Measurements from ENCODE around the gene ICA1. TPM values are rescaled to one million over a fixed set of nuclear protein-coding genes. Genes with fewer than 3 reads are reported as not detected.

The ICA1 gene
- total and polyA plus RNA-seq, 7 donors: 1.6 to 4.1 (median 2.3) TPM

DNA sequence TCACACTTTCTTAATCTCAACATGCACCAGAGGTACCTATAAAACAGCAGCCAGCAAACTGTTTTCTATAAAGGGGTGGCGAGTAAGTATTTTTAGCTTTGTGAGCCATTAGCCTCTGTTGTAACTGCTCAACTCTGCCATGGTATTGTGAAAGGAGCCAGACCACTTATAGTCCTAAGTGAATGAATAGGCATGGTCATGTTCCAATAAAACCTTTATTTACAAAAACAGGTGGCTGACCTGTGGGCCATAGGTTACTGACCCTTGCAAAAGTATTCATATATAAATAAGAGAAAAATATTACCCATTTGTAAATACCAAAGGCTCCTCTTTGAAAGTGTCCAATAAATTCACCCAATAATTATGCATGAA, 50.3 kb downstream of the ICA1 start:
- Histone ChIP-seq H3K4me3 (no peak overlapping the region), H3K36me3 (ENCODE audit: insufficient read depth in 1 of 2, low read depth in 1 of 2) (no peaks in the 10 kb centered on the region), H3K27me3 (ENCODE audit: insufficient read depth in 3 of 3, low read length in 2 of 3) (no peaks in the 10 kb centered on the region), H3K27ac (peak overlapping the region; percentile 58), H3K9me3 (no peaks in the 10 kb centered on the region), H3K4me1 (peaks cover 14% of the 10 kb centered on the region)
- intact Hi-C loops (cut with DNase I): loop anchor here (10.0 kb wide), 4 partner anchors 237 to 787 kb away; partner anchors contain the start of gene MIOS (in 1 of the 2)
- DNase-seq (no peak), ATAC-seq (peak; percentile 94 to 98 (median 96))
- TF ChIP-seq, protein P1, sequence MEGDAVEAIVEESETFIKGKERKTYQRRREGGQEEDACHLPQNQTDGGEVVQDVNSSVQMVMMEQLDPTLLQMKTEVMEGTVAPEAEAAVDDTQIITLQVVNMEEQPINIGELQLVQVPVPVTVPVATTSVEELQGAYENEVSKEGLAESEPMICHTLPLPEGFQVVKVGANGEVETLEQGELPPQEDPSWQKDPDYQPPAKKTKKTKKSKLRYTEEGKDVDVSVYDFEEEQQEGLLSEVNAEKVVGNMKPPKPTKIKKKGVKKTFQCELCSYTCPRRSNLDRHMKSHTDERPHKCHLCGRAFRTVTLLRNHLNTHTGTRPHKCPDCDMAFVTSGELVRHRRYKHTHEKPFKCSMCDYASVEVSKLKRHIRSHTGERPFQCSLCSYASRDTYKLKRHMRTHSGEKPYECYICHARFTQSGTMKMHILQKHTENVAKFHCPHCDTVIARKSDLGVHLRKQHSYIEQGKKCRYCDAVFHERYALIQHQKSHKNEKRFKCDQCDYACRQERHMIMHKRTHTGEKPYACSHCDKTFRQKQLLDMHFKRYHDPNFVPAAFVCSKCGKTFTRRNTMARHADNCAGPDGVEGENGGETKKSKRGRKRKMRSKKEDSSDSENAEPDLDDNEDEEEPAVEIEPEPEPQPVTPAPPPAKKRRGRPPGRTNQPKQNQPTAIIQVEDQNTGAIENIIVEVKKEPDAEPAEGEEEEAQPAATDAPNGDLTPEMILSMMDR (IDR thresholded peaks at IDR 0.05): no peak
- 59 to 82% (median 71%) methylated on average over 1 of the region's 1 CpG for WGBS, 3 donors

- ATAC-seq (peak; percentile 22 to 69 (median 48)), DNase-seq (no peak)
- no peaks in the 10 kb centered on the region for H3K36me3 ChIP-seq (ENCODE audit: insufficient read depth in 1 of 2, low read depth in 1 of 2)
- peak overlapping the region; percentile 58 for H3K27ac ChIP-seq
- WGBS, 3 donors: 81 to 84% (median 82%) methylated on average over 10 of the region's 10 CpGs
- H3K27me3 ChIP-seq (ENCODE audit: insufficient read depth in 3 of 3, low read length in 2 of 3): no peaks in the 10 kb centered on the region
- intact Hi-C loops (cut with DNase I): loop anchor here (10.0 kb wide), 4 partner anchors 236 to 786 kb away; partner anchors contain the start of gene MIOS (in 1 of the 2)
- peaks cover 14% of the 10 kb centered on the region for H3K4me1 ChIP-seq
- H3K4me3 ChIP-seq: no peak overlapping the region
- TF ChIP-seq, protein P1 (IDR thresholded peaks at IDR 0.05): no peak
- H3K9me3 ChIP-seq: no peaks in the 10 kb centered on the region
Observed at GRCh38 chr7:8210845-8211724, 50.9 kb downstream of the ICA1 start.

- peaks cover 14% of the 10 kb centered on the region for H3K4me1 ChIP-seq
- ATAC-seq (no peak), DNase-seq (no peak)
- H3K27me3 ChIP-seq (ENCODE audit: insufficient read depth in 3 of 3, low read length in 2 of 3): no peaks in the 10 kb centered on the region
- no peaks in the 10 kb centered on the region for H3K9me3 ChIP-seq
- WGBS, 3 donors: 69 to 78% (median 75%) methylated on average over 4 of the region's 4 CpGs
- intact Hi-C loops (cut with DNase I): loop anchor here in 1 of 2 donors (10.0 kb wide), 1 partner anchor 145 kb away; no protein-coding TSS in a partner anchor
- H3K27ac ChIP-seq: no peak overlapping the region
- TF ChIP-seq, protein P1 (IDR thresholded peaks at IDR 0.05): no peak
- H3K4me3 ChIP-seq: no peak overlapping the region
- H3K36me3 ChIP-seq (ENCODE audit: insufficient read depth in 1 of 2, low read depth in 1 of 2): no peaks in the 10 kb centered on the region
Observed at GRCh38 chr7:8209353-8209752, 52.6 kb downstream of the ICA1 start.

DNA sequence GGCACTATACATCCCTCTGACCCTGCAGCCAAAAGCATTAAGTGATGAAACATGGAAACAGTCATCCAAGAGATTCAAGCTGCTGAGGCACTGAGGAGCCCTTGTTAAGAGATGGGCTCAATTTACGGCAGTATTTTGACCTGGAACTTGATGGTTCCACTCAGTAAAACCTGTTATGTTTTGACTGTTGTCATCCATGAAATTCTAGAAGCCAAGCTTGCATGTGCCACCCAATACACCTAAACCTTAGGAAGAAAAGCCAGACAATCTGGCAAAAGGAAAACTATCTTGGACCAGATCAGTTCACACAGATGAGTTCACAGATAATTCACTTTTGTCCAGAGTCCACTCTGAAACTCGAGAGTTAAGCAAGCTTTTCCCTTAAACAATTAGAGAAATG, 53.2 kb downstream of the ICA1 start:
- DNase-seq (no peak), ATAC-seq (no peak)
- TF ChIP-seq, protein P1 (IDR thresholded peaks at IDR 0.05): no peak
- no peak overlapping the region for H3K4me3 ChIP-seq
- no peaks in the 10 kb centered on the region for H3K36me3 ChIP-seq (ENCODE audit: insufficient read depth in 1 of 2, low read depth in 1 of 2)
- H3K27me3 ChIP-seq (ENCODE audit: insufficient read depth in 3 of 3, low read length in 2 of 3): no peaks in the 10 kb centered on the region
- H3K27ac ChIP-seq: no peak overlapping the region
- 46 to 58% (median 51%) methylated on average over 2 of the region's 2 CpGs for WGBS, 3 donors
- no peaks in the 10 kb centered on the region for H3K9me3 ChIP-seq
- intact Hi-C loops (cut with DNase I): loop anchor here in 1 of 2 donors (10.0 kb wide), 1 partner anchor 144 kb away; no protein-coding TSS in a partner anchor
- peaks cover 14% of the 10 kb centered on the region for H3K4me1 ChIP-seq
